Measurements from ENCODE around the gene GRAMD4.

DNA sequence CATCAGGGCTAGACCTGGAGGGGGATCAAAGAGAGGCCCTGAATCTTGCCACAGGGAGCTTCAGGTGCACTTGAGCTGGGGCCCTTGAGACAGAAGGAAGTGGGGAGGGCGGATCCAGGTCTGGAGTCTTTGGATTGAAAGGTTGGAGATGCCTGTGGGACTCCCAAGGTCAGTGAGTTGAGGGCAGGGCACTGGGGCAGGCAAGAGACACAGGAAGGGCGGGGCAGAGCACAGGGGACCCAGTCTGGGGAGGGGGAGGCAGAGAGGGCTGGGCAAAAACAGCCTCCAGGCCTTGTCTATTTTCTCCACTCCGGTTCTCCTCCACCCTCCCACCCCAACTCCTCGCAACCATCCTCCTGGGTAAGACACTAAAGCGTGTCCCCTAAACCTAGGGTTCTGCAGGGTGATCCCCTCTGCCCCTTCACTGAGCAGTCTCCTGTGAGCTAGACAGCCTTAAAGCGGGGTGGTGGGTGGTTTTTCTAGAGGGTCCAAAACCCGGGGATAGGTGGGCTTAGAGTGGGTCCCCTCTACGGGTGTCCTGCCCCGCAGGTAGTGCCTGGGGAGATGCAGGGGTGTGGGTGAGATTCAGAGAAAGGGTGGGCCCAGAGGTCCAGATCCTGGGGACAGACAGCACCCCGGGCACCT, 44.2 kb upstream of the GRAMD4 start:
- TF ChIP-seq, protein P1, sequence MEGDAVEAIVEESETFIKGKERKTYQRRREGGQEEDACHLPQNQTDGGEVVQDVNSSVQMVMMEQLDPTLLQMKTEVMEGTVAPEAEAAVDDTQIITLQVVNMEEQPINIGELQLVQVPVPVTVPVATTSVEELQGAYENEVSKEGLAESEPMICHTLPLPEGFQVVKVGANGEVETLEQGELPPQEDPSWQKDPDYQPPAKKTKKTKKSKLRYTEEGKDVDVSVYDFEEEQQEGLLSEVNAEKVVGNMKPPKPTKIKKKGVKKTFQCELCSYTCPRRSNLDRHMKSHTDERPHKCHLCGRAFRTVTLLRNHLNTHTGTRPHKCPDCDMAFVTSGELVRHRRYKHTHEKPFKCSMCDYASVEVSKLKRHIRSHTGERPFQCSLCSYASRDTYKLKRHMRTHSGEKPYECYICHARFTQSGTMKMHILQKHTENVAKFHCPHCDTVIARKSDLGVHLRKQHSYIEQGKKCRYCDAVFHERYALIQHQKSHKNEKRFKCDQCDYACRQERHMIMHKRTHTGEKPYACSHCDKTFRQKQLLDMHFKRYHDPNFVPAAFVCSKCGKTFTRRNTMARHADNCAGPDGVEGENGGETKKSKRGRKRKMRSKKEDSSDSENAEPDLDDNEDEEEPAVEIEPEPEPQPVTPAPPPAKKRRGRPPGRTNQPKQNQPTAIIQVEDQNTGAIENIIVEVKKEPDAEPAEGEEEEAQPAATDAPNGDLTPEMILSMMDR (IDR thresholded peaks at IDR 0.05; ENCODE audit: low read depth, low read length, poor library complexity, severe bottlenecking), result no peak
- TF ChIP-seq EZH2phosphoT487 (IDR thresholded peaks at IDR 0.05; ENCODE audit: borderline replicate concordance, low read length), result no peak
